NCI-H128 (cell line): ENCODE data around the gene COQ5.
"Not testable (repeated sequence)": the region's sequence is repeated elsewhere in the genome, so short reads cannot be mapped to it uniquely, and the experiment has no call there.

Experiments used
- DNase-seq: peaks from one replicate; lab custom pipeline; 2025; ENCODE audit not compliant: unreplicated experiment; lab: John Stamatoyannopoulos, UW

Gene COQ5, protein sequence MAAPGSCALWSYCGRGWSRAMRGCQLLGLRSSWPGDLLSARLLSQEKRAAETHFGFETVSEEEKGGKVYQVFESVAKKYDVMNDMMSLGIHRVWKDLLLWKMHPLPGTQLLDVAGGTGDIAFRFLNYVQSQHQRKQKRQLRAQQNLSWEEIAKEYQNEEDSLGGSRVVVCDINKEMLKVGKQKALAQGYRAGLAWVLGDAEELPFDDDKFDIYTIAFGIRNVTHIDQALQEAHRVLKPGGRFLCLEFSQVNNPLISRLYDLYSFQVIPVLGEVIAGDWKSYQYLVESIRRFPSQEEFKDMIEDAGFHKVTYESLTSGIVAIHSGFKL

DNA sequence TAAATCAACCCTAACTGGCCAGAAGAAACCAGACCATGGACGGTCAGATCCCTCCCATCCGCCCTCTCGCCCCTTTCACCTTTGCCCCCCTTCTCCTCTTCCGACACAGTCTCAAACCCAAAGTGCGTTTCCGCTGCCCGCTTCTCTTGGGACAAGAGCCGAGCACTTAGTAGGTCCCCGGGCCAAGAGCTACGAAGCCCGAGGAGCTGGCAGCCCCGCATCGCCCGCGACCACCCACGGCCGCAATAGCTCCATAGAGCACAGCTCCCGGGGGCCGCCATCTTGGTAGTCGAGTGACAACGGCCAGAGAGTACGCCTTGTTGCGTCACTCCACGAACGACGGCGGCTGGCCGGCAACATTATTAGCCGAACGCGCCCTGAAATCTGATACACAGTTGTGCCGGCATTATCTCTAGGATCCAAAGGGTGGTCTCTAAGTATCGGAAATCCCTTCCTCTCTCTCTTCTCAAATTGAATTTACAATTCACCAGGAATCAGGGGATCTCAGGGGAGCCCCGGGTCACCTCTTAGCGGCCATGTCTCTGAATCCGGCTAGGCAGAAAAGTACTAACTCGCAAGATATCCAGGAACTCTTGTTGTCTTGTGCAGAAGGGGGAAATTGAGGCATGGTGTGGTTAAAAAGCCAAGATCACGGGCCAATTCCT, at the start of gene COQ5:
COQ5 (minus strand) TSS at position 298 of the 665 bp plus-strand sequence; CDS start at position 281, 17 bp downstream.
- DNase-seq = peak; percentile 81

DNA sequence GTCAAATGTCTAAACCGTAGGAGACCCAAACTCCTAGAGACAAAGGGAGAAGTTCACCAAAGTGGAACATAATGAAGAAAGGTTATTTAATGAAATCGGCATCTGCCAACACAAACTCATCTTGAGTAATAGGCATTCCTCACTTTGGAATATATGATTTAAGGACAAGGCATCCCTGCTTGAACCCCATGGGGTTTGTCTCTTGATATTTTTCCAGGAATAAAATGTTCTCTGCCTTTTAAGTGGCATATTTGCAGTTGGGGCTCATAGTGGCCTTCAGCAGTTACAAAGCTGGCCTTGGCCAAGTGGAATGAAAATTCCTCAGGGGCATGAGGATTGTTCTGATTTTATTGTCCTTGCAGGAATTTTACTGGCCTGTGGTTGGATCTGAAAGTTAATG, 45.1 kb upstream of the COQ5 start:
- no peak for DNase-seq

DNA sequence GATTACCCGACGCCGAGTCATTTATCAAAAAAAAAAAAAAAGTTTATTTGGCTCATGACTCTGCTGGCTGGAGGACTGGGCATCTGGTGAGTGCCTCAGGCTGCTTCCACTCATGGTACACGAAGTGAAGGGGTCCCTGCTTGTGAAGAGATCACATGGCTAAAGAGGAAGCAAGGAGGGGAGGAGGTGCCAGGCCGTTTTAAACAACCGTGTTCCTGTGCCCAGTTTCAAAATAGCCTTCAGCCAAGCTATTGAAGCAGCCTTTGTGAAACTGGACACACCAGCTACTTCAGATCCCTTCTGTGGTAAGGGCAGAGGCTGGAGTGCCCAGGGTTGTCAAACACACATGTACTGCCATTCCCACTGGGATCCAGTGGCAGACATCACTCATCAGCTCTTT, 44.6 kb upstream of the COQ5 start:
- DNase-seq = no peak

DNA sequence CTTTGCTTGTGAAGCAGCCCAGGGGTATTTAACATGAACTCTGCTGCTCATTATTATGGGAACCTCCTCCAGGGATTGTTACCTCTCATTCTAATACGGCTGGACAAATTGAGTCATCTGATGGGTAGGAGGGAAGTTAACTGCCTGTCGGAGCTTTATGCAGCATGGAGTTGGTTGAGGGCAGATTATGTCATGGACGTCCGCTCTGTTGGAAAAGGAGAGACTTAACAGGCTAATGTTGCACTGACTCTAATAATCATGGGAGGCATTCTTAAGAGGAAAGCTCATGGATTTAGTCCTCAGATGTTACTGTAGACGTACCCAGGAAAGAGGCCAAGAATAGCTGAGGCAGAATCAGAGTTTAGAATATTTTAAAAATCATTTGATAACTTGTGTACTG, 42.3 kb upstream of the COQ5 start:
- no peak for DNase-seq

DNA sequence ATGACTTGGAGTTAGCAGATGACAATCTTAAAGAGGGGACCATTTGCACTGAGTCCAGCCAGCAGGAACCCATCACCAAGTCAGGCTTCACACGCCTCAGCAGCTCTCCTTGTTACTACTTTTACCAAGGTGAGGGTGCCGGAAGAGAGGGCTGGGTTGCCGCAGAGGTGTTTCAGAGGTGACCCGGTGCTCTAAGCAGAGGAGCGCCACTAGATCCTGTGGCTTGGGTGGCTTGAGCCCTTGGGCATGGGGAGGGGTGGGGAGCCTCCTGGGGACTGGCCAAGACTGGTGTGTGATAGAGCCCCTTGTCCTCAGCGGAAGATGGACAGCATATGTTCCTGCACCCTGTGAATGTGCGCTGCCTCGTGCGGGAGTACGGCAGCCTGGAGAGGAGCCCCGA, 34.5 kb upstream of the COQ5 start:
- DNase-seq = no peak

DNA sequence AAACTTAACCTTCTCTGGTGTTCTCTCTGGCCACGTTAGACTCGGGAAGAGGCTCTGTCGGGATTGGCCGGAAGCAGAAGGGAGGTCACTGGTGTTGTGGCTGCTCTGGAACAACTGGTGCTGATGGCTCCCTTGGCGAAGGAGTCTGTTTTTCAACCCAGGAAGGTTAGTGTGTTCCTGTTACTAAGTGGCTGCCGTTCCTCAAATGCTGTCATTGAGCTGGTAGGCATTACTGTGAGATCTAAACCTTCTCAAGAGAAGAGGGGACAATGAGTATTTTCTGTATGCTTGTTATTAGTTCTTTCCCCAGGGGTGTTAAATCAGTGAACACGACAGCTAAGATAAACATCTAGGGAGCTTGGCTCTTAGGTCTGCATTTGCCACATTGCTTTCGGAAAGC, 33.9 kb upstream of the COQ5 start:
- DNase-seq = no peak

DNA sequence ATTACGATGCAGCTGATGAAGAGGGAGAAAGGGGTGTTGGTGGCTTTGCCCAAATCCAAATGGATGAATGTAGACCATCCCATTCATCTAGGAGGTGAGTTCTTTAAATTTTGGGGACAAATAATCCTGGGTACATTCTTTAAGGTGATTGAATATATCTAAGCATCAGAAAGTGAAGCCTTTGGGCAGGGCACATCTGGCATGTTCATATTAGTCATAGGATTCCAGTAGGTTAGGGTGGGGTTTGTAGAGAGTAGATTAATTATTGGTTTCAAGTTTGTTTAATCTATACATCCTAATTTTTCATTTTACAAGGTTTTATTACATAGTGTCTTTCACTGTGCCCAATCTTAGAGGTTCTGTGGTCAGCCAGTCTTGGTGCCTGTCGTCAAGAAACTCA, 28.6 kb upstream of the COQ5 start:
- no peak for DNase-seq

DNA sequence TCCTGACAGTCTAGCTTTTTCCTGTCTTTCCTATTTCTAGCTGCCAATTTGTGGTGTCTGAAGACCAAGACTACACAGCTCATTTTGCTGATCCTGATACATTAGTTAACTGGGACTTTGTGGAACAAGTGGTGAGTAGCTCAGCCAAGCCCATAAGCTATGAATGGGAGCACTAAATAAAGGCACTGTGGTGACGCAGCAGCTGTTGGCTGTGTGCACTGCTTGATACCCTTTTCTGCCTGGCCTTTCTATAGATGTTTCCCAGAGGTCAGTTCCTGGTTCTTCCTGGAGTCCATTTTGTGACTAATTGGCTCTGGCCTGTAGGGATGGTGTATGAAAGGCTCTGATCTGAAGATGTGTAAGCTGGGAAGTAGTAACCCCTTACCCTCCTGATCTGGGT, 25.7 kb upstream of the COQ5 start:
- no peak for DNase-seq

DNA sequence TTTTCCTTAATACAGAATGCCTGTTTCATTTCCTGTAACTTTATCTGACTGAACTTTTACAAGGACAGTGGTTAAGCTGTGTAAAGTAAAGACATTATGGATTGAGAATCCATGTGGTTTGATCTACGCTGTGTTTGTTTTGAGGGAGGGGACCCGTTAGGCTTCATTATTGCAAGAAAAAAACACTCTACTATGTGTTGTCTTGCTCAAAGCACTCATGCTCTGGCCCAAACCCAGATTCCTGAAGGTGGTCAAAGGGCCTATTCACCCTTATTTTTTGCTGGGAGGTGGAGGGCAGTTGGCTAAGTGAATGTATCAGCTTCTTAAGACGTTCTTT, 17.1 kb upstream of the COQ5 start:
- DNase-seq = no peak

DNA sequence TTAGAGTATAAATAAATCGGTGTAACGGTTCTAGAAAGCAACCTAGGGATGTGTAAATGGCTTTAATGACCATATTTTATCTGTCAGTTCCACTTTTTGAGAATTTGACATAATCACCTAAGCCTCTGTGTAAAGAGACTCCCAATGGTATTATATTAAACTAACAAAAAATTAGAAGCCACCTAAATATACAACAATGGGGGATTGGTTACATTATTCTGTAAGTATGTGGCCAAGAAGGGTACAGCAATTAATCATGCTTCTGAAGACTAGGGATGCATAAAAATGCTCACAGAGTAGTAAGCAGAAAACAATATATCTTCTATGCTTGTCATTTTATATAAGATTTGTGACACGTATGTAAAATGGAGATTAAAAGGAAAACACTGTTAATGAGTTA, 15.7 kb upstream of the COQ5 start:
- no peak for DNase-seq

DNA sequence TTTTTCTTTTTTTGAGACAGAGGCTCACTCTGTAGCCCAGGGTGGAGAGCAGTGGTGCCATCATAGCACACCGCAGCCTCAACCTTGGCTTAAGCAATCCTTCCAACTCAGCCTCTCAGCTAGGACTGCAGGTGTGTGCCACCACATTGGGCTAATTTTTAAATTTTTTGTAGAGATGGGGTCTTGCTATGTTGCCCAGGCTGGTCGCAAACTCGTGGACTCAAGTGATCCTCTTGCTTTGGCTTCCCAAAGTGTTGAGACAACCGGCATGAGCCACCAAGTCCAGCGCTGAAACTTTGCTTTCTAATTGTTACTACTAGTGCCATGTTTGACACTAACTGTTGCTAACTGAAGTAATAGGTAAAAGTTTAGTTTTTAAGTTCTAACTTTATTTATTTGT, 13.2 kb upstream of the COQ5 start:
- no peak for DNase-seq

DNA sequence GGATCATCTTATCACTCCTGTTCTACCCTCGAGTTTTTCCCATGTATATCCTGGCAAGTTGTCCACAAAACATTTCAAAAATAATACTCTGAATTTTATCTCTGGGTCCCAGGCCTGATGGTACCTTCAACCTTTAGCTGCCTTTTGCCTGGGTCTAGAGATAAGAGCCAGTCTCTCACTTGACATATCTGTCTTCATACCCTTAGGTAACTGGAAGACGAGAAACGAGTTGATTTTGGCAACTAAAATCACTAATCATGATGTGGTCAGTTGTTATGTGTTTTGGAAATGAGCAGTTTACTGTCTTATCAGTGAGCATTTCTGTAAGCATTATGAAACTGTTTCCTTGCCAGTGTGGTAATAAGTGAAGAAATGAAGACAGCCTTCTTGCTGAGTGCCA, 11.5 kb upstream of the COQ5 start:
- no peak for DNase-seq

DNA sequence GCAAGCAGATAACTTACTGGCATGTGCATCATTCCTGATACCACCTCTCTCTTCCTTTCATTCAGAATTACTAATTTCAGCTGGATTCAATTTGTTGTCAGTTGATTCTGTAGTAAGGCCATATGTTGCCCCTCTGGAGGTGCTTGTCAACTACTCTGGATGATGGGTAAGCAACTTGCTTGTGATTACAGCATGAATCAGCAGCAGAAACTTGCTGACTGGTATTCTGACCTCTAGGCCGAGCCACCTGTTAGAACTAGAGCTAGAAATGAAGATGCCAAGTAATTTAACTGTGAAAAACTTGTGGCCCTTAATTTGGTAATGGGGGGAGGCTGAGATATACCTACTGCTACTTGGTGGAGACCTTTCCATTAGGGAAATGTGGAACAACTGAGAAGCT, 10.3 kb upstream of the COQ5 start:
- no peak for DNase-seq

DNA sequence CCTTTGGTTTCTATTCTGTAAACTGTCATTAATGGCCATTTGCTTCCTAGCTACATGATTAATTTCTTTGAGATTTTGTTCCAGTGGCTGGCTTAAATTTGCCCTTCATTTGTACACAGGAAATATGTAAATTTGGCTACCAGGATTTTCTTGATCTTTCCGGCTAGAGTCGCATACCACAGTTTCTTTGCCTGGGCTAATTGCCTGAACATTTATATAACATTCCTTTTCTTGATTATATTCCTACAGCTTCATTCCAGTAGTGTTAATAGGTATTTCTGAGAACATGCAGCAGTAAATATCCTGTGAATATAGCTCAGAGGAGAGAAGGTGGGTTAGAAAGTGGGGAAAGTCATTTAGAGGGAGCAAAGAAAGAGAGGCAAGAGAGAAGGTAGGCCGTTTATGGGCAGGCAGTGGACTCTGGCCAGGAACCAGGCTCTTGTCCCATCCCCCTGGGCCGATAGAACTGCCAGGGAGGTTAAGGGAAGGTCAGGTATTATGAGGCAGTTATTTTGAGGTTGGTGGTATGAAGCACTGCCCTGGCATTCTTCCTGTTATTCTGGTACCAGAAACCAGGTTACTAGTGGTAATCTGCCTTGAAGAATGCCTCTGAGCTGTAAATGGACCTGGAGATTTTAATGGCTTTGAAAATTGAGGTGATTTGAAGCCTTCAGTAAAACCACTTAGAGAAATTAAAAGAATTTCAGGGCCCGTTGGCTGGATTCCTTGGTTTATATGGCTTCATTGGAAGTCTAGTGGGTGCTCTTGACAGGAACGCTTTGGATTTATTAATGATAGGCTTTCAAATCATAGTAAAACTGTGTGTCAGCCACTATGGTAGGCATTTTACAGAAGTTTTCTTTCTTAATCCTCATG, 9.6 kb upstream of the COQ5 start:
- DNase-seq = no peak

DNA sequence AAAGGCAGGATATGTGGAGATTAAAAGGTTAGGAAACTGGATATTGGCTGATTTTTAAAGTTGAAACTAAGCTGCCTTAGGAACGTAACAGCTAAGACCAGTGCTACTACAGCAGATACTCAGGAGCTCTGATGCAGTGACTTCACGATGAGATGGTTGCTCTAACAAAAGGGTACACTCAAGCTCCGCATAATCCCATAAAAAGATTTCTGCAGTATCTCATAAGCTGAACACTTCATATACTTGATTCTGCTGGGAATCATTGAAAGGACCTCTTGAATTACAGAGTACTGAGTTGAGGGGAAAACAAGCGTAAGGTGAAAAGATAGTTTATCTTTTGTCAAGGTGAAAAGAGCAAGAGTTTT, 8.9 kb upstream of the COQ5 start:
- no peak for DNase-seq

DNA sequence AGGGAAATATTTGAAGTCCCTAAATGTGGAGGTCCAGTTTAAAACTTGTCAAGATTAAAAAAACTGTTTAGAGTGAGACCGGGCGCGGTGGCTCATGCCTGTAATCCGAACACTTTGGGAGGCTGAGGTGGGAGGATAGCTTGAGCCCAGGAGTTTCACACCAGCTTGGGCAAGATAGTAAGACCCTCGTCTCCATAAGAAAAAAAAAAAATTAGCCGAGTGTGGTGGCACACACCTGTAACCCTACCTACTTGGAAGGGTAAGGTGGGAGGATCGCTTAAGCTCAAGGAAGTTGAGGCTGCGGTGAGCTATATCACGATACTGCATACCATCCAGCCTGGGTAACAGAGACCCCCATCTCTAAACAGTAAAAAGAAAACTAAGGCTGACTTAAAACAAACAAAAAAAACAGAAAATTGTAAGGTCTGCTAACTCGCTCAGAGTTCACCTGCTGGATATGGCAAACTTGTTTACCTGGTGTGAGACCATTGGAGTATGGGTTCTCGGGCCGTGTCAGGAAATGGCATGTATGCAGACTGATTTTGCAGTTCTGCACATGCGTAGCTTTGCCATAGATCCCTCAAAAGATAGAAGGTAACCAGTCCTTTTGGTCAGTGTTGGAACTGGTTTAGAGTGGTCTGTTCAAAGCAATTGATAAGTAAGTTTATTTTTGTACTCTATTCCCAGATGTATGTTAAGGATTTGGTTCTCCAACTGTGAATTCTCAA, 7.3 kb upstream of the COQ5 start:
- DNase-seq = no peak

DNA sequence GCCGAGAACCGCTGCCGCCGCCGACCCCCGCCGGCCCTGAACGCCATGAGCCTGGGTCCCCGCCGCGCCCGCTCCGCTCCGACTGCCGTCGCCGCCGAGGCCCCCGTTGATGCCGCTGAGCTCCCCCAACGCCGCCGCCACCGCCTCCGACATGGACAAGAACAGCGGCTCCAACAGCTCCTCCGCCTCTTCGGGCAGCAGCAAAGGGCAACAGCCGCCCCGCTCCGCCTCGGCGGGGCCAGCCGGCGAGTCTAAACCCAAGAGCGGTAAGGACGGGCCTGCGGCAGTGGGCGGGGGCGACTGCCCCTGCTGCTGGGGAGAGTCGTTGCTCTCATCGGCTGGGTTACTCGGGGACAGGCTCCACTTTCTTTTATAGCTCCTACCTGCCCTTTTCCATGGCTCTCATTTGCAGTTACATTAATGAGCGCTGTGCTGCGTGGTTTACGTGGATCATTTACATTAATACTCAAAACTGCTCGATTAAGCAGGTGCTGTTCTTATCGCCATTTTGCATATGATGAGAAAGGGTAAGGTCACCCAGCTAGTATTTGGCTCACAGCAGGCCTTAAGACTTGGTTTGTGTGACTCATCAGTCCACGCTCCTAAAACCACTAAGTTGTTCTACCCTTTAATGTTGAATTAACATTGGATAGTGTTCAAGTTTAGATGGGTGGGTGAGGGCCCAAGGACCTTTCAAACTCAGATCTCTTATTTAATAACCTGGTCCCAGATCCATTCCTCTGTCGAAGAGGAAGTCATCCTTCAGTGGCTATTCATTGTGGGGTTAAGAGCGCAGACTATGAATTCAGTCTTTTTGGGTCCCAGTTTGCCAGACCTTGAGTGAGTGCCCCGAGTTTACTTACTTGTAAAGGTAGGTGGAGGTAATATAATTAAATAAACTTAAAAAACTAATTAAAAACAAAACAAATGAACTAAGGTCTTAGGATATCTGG, 6.0 kb upstream of the COQ5 start:
- DNase-seq = no peak

DNA sequence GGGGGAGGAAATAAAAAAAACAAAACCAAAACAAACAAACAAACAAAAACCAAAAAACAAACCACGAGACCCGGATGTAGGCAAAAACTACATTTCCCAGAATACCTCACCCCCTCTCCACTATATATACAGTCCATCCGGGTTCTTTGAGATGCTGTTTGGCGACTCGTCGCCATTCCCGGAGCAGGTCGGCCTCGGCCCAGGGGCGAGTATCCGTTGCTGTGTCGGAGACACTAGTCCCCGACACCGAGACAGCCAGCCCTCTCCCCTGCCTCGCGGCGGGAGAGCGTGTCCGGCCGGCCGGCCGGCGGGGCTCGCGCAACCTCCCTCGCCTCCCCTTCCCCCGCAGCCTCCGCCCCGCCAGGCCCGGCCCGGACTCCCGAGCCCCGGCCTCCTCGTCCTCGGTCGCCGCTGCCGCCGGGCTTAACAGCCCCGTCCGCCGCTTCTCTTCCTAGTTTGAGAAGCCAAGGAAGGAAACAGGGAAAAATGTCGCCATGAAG, 5.3 kb upstream of the COQ5 start, which contains the start of gene RNF10:
RNF10 (plus strand) TSS at position 154 of the 500 bp plus-strand sequence. CDS start 456 bp downstream, outside the sequence.
- peak; percentile 82 for DNase-seq

DNA sequence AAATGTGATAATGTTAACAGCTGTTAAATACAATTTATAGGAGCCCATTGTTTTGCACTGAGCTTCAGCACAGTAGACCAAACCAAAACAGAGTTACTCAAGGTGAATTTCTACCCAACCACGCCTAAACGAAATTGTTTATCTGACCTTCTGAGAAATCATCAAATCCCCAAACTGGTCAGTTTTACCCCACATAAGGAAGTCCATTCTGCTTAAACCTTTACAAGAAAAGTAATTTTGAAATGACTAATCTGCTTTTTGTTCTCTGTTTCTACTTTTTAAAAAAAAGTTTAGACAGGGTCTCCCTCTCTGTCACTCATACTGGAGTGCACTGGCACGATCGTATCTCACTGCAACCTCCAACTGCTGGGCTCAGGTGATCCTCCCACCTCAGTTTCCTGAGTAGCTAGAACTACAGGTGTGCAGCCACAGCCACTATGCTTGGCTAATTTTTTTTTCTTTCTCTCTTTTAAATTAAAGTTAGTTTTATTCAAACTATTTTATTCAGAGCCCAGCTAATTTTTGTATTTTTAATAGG, 3.8 kb upstream of the COQ5 start:
- no peak for DNase-seq

DNA sequence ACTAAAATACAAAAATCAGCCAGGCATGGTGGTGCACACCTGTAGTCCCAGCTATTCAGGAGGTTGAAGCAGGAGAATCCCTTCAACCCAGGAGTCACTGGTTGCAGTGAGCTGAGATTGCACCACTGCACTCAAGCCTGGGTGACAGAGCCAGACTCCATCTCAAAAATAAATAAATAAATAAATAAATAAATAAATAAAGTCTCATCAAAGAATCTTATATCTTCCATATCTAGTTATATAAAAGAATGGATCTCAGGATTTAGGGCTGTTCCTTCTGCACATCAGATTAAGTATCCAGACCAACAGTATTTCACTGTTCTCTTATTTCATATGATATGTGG, 1.4 kb upstream of the COQ5 start:
- DNase-seq = not testable (repeated sequence)
